GM06990 (cell line): ENCODE data around the gene WNT7B.

Source experiments
- DNase-seq: peaks from one replicate; pipeline ENCODE4 v3.0.0-alpha.2; 2011; ENCODE audit not compliant: insufficient read length; ENCODE audit errors: extremely low read depth
- H3K27me3 ChIP-seq: replicated peaks from 2 replicates; pipeline ENCODE4 v1.6.0; 2011; ENCODE audit warnings: low read length; ENCODE audit not compliant: control insufficient read depth, insufficient read depth
- H3K36me3 ChIP-seq: 2 replicates; pipeline ENCODE4 v1.5.1; 2011; ENCODE audit warnings: low read length; ENCODE audit not compliant: control insufficient read depth, insufficient read depth
- H3K4me3 ChIP-seq: replicated peaks from 2 replicates; pipeline ENCODE4 v1.5.1; 2011; ENCODE audit warnings: low read depth, mild to moderate bottlenecking, control low read depth, low read length
- CTCF ChIP-seq: IDR thresholded peaks from 2 replicates; pipeline ENCODE4 v1.5.1; 2011; ENCODE audit warnings: low read length, control low read depth, mild to moderate bottlenecking, inconsistent platforms; ENCODE audit not compliant: insufficient read depth, poor library complexity, severe bottlenecking

Gene WNT7B

DNA sequence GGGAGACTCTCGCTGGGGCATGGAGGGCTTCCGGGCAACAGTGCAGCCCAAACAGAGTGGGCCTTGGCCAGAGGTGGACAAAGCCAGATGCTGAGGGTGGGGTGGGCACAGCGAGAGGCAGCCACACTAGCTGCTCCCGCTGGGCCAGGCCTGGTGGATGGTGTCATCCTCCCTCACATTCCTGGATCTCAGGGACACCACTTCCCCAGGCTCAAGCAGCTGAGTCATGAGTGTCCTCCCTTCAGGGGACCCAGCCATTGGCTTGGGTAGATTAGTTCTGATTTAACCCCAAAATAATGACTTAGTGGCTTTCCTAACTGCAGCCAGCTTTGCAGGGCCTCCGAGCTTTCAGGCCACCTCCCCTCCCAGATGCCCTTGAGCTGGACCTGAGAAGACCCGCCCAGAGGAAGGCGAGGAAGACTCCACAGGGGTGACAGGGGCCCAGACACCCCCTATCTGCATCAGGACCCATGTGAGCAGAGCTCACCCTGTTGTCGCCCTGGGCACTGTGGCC is 25.9 kb upstream of the WNT7B start:
- DNase-seq: no peak
- Histone ChIP-seq H3K36me3 (no peaks in the 10 kb centered on the region), H3K27me3 (no peaks in the 10 kb centered on the region), H3K4me3 (no peak overlapping the region)
- no peak for TF ChIP-seq CTCF

- Histone ChIP-seq H3K4me3 (no peak overlapping the region), H3K27me3 (no peaks in the 10 kb centered on the region), H3K36me3 (no peaks in the 10 kb centered on the region)
- TF ChIP-seq CTCF: no peak
- DNase-seq: no peak
Measured at GRCh38 chr22:46001426-46002106, 24.6 kb upstream of the WNT7B start.

DNA sequence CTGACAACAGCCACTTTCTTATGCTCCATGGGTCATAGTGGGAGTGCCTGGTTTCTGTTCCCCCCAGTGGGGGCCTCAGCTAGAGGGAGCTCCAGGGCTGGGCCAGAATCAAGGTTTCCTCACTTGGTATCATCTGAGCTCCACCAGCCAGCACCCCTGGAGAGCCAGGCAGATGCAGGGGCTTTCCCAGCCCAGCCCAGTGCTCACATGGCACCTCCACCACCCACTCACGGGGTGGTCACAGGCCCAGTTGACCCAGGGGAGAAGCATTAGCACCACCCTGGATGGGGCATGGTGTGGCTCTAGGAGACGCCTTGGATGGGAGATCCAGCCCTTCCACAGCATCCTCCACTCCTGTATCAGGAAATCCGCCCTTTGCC is 24.1 kb upstream of the WNT7B start:
- H3K4me3 ChIP-seq: no peak overlapping the region
- H3K27me3 ChIP-seq: no peaks in the 10 kb centered on the region
- no peak for DNase-seq
- no peaks in the 10 kb centered on the region for H3K36me3 ChIP-seq
- TF ChIP-seq CTCF: peak; percentile 17

- no peaks in the 10 kb centered on the region for H3K27me3 ChIP-seq
- DNase-seq: no peak
- H3K4me3 ChIP-seq: no peak overlapping the region
- no peak for TF ChIP-seq CTCF
- H3K36me3 ChIP-seq: no peaks in the 10 kb centered on the region
Measured at GRCh38 chr22:46000081-46001027, 23.4 kb upstream of the WNT7B start.

DNA sequence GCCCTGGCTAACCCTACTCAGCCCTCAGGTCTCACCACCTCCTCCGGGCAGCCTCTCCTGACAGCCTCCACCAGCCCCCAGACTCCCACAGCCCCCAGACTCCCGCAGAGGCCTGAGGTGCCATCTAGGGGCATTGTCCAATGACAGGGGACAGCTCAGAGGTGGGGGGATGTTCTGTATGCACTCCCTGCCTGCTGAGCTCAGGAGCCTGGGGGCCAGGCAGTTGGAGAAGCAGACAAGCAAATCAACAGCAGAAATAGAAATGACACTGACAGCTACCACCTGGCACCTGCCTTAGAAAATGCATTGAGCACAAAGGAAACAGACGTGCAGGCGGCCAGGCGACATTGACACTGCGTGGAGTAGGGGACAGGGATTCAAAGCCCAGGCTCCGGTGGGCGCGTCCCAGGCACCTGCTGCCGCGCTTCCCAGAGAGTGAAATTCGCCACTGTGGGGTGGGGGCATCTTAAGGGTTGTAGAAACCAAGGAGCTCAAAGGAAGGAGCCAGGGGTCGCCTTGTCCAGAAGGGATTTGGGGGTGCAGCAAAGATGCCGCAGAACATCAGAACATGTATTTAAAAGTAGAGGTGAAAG is 22.5 kb upstream of the WNT7B start:
- no peak overlapping the region for H3K4me3 ChIP-seq
- no peaks in the 10 kb centered on the region for H3K27me3 ChIP-seq
- H3K36me3 ChIP-seq: no peaks in the 10 kb centered on the region
- no peak for DNase-seq
- TF ChIP-seq CTCF: no peak
